ENCODE results near the gene CAPZB.

- TF ChIP-seq, protein P1, sequence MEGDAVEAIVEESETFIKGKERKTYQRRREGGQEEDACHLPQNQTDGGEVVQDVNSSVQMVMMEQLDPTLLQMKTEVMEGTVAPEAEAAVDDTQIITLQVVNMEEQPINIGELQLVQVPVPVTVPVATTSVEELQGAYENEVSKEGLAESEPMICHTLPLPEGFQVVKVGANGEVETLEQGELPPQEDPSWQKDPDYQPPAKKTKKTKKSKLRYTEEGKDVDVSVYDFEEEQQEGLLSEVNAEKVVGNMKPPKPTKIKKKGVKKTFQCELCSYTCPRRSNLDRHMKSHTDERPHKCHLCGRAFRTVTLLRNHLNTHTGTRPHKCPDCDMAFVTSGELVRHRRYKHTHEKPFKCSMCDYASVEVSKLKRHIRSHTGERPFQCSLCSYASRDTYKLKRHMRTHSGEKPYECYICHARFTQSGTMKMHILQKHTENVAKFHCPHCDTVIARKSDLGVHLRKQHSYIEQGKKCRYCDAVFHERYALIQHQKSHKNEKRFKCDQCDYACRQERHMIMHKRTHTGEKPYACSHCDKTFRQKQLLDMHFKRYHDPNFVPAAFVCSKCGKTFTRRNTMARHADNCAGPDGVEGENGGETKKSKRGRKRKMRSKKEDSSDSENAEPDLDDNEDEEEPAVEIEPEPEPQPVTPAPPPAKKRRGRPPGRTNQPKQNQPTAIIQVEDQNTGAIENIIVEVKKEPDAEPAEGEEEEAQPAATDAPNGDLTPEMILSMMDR (IDR thresholded peaks at IDR 0.05; ENCODE audit: insufficient read depth, low read length, poor library complexity, severe bottlenecking), result no peak
- TF ChIP-seq EZH2phosphoT487 (conservative IDR thresholded peaks at IDR 0.05; ENCODE audit: low read length), result no peak
Measured at GRCh38 chr1:19453741-19454201, 31.6 kb downstream of the CAPZB start.
